ENCODE data around the gene PGLYRP4.

GRCh38 chr1:153292185-153292584 lies 56.5 kb downstream of the PGLYRP4 start:
- TF ChIP-seq, protein P1, sequence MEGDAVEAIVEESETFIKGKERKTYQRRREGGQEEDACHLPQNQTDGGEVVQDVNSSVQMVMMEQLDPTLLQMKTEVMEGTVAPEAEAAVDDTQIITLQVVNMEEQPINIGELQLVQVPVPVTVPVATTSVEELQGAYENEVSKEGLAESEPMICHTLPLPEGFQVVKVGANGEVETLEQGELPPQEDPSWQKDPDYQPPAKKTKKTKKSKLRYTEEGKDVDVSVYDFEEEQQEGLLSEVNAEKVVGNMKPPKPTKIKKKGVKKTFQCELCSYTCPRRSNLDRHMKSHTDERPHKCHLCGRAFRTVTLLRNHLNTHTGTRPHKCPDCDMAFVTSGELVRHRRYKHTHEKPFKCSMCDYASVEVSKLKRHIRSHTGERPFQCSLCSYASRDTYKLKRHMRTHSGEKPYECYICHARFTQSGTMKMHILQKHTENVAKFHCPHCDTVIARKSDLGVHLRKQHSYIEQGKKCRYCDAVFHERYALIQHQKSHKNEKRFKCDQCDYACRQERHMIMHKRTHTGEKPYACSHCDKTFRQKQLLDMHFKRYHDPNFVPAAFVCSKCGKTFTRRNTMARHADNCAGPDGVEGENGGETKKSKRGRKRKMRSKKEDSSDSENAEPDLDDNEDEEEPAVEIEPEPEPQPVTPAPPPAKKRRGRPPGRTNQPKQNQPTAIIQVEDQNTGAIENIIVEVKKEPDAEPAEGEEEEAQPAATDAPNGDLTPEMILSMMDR (IDR thresholded peaks at IDR 0.05): no peak
- no peak for TF ChIP-seq POLR2A (IDR thresholded peaks at IDR 0.05)

Measured in thyroid gland (tissue), 4 donors.